Kidney (tissue), 14 donors: ENCODE results near the gene IL32. TPM values are rescaled to one million over a fixed set of nuclear protein-coding genes. Genes with fewer than 3 reads are reported as not detected.

ENCODE experiments used
- DNase-seq, 5 donors: peaks; one replicate each; pipeline ENCODE4 v3.0.0-alpha.2; 2013 to 2020
- FAIRE-seq: peaks from 2 replicates; lab custom pipeline; 2012; peaks lifted over from hg19 to GRCh38; lab: Jason Lieb, UNC
- H3K27ac ChIP-seq, 2 donors: one replicate each; pipeline ENCODE4 v1.7.0; 2013; ENCODE audit warnings: low read depth in 2 of 2, low read length in 2 of 2, inconsistent platforms in 1 of 2
- H3K27me3 ChIP-seq: one replicate; pipeline ENCODE4 v1.7.1; 2013; ENCODE audit warnings: low read length, inconsistent platforms; ENCODE audit not compliant: control insufficient read depth, insufficient read depth
- H3K36me3 ChIP-seq, 3 donors: one replicate each; pipeline versions ENCODE4 v1.7.0 to v1.7.1; 2013; ENCODE audit warnings: low read length in 3 of 3, control low read depth in 1 of 3, inconsistent platforms in 1 of 3; ENCODE audit not compliant: insufficient read depth in 3 of 3, control insufficient read depth in 2 of 3
- H3K4me1 ChIP-seq, 3 donors: one replicate each; pipeline versions ENCODE4 v1.7.0 to v1.7.1; 2013; ENCODE audit warnings: low read length in 3 of 3, inconsistent platforms in 1 of 3, low read depth in 1 of 3; ENCODE audit not compliant: control insufficient read depth in 2 of 3, insufficient read depth in 2 of 3
- H3K4me3 ChIP-seq, 3 donors: one replicate each; pipeline versions ENCODE4 v1.7.0 to v1.8.1; 2013; ENCODE audit warnings: low read length in 3 of 3, control low read depth in 1 of 3, inconsistent platforms in 1 of 3
- H3K9ac ChIP-seq, 3 donors: one replicate each; pipeline versions ENCODE4 v1.7.0 to v1.7.1; 2013; ENCODE audit warnings: low read length in 3 of 3, control low read depth in 1 of 3, inconsistent platforms in 1 of 3
- H3K9me3 ChIP-seq, 3 donors: one replicate each; pipeline versions ENCODE4 v1.7.0 to v1.7.1; 2013; ENCODE audit warnings: low read length in 3 of 3, control low read depth in 1 of 3, inconsistent platforms in 1 of 3; ENCODE audit not compliant: control insufficient read depth in 2 of 3, insufficient read depth in 1 of 3
- intact Hi-C: fragments of 100-400 bp; cut with DNase I; formaldehyde crosslinking; loops from one replicate; pipeline ENCODE4 v1.11.1; 2022
- polyA plus RNA-seq: library from polyadenylated mRNA; stranded (reverse); fragments of 350-450 nt; fragmentation: Illumina TruSeq; extraction: RNeasy Lipid Tissue Mini Kit (QIAGEN cat#74804); gene quantifications from one replicate; pipeline ENCODE4 v1.2.3, GENCODE V29; 2014; ENCODE audit warnings: low read depth, low replicate concordance; ENCODE audit not compliant: insufficient read depth
- total RNA-seq: library from RNA; stranded (reverse); fragmentation: NEBNext Ultra II Directional; extraction: Animal tissue kit (Norgen Biotek cat#: 25700); gene quantifications from one replicate; pipeline ENCODE4 v1.2.1, GENCODE V29; 2021
- TF ChIP-seq, protein P1 (sequence below): IDR thresholded peaks from 3 replicates; pipeline ENCODE4 v1.5.1; 2012; ENCODE audit warnings: mild to moderate bottlenecking, moderate library complexity, borderline replicate concordance; ENCODE audit not compliant: insufficient read depth; ENCODE audit errors: extremely low read depth
- donor health status: control.
- donor health status: control.
- donor health status: control.
- donor health status: control.
- donor health status: control.
- donor health status: DM: yes; HTN: yes; CAD: no.
- donor health status: Normal renal cell carcinoma (clear cell type).

IL32 gene
- total and polyA plus RNA-seq, 2 donors from 2014 or later, result 181 to 495 TPM

DNA sequence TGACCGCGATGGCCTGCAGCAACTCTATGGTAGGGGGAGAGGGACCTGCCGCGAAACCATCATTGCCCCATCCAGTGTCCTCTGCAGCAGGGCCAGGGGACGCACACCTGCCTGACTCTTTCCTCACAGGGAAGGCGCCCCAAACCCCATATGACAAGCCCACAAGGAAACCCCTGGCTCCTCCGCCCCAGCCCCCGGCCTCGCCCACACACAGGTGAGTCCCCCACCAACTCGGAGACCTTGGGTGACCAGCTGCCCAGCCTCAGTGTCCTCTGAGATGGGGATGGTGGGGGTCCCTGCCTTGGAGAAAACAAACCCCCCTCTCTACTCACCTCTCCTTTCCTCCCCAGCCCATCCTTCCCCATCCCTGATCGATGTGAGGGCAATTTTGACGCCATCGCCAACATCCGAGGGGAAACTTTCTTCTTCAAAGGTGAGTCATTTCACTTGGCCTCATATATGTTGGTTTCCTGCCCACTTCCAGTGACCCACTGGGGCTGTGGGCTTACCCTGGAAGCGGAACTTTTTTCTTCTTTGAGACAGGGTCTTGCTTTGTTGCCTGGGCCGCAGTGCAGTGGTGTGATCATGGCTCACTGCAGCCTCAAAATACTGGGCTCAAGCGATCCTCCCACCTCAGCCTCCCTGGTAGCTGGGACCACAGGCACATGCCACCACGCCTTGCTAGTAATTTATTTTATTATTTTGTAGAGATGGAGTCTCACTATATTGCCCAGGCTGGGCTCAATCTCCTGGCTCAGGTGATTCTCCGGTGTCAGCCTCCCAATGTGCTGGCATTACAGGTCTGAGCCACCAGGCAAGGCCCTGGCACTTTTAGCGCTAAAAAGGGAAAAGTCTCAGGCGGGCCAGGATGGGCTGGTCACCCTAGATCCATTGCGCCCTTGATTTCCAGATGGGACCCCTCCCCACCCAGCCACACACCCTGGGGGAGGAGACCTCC, 8.0 kb upstream of the IL32 start:
- no peak overlapping the region for H3K27ac ChIP-seq

DNA sequence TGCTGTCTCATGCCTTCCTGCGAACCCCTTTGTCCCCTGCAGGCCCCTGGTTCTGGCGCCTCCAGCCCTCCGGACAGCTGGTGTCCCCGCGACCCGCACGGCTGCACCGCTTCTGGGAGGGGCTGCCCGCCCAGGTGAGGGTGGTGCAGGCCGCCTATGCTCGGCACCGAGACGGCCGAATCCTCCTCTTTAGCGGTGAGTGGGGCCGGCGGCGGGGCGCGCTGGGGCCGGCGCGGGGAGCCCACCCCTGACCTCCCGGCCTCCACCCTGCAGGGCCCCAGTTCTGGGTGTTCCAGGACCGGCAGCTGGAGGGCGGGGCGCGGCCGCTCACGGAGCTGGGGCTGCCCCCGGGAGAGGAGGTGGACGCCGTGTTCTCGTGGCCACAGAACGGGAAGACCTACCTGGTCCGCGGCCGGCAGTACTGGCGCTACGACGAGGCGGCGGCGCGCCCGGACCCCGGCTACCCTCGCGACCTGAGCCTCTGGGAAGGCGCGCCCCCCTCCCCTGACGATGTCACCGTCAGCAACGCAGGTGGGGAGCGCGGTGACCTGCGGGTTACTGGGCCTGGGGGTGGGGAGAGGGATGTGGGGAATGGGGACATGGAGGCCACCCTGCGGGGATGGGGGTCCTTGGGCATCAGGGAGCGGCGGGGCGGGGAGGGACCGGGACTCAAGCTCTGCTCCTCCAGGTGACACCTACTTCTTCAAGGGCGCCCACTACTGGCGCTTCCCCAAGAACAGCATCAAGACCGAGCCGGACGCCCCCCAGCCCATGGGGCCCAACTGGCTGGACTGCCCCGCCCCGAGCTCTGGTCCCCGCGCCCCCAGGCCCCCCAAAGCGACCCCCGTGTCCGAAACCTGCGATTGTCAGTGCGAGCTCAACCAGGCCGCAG, 7.1 kb upstream of the IL32 start:
- DNase-seq, result peak; percentile 62 to 88 (median 71)
- intact Hi-C loops, result no loop called here
- no peaks in the 10 kb centered on the region for H3K9me3 ChIP-seq
- peak overlapping the region in 1 of 2 donors; percentile 24 for H3K27ac ChIP-seq
- no peak for FAIRE-seq
- TF ChIP-seq, protein P1, sequence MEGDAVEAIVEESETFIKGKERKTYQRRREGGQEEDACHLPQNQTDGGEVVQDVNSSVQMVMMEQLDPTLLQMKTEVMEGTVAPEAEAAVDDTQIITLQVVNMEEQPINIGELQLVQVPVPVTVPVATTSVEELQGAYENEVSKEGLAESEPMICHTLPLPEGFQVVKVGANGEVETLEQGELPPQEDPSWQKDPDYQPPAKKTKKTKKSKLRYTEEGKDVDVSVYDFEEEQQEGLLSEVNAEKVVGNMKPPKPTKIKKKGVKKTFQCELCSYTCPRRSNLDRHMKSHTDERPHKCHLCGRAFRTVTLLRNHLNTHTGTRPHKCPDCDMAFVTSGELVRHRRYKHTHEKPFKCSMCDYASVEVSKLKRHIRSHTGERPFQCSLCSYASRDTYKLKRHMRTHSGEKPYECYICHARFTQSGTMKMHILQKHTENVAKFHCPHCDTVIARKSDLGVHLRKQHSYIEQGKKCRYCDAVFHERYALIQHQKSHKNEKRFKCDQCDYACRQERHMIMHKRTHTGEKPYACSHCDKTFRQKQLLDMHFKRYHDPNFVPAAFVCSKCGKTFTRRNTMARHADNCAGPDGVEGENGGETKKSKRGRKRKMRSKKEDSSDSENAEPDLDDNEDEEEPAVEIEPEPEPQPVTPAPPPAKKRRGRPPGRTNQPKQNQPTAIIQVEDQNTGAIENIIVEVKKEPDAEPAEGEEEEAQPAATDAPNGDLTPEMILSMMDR, result peak; percentile 5
- peak overlapping the region in 2 of 3 donors; percentile 49 to 55 for H3K9ac ChIP-seq
- H3K36me3 ChIP-seq, result no peaks in the 10 kb centered on the region
- H3K27me3 ChIP-seq, result no peaks in the 10 kb centered on the region
- H3K4me1 ChIP-seq, result peaks cover 0 to 7% (median 3%) of the 10 kb centered on the region in 3 donors
- H3K4me3 ChIP-seq, result peak overlapping the region; percentile 36 to 65 (median 49)

More for the DNA sequence above, 8.0 kb upstream of the IL32 start:
- Histone ChIP-seq H3K27me3 (no peaks in the 10 kb centered on the region), H3K9me3 (no peaks in the 10 kb centered on the region), H3K4me1 (peaks cover 0 to 7% (median 3%) of the 10 kb centered on the region in 3 donors), H3K36me3 (no peaks in the 10 kb centered on the region), H3K4me3 (no peak overlapping the region), H3K9ac (no peak overlapping the region)
- FAIRE-seq (no peak), DNase-seq (peak in 2 of 5 donors; percentile 48 to 78)
- TF ChIP-seq, protein P1, result no peak
- intact Hi-C loops, result no loop called here

DNA sequence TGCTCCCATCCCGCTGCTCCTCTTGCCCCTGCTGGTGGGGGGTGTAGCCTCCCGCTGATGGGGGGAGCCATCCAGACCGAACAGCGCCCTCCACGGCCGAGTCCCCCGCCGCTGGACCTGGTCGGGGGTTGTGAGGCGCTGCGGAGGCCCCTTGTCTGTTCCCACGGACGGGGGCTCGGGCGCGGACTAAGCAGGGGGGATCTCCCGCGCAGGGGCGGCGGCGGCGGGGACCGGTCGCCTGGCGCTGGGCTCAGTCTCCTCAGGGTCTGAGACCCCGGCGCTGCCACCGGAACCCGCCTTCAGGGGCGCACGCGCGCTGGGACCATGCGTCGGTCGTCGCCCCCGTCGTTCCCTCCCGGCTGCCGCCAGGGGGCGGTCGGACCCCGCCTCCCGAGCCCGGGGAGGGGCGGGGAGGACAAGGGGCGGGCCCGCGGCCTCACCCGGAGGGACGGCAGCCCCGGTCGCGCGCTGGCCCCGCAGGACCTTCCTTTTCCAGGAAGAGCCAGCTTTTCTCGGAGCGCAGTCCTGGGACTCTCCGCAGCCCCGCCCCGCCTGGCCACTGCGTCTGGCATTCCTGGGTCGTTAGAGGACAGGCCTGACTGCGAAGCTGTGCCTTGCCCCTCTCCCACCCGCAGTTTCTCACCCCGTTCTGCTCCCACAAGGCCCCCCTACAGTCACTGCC, 6.3 kb upstream of the IL32 start:
- H3K9me3 ChIP-seq, result no peaks in the 10 kb centered on the region
- FAIRE-seq (no peak), DNase-seq (peak; percentile 91 to 98 (median 94))
- H3K27ac ChIP-seq, result peak overlapping the region; percentile 77 to 84
- no peaks in the 10 kb centered on the region for H3K36me3 ChIP-seq
- no peaks in the 10 kb centered on the region for H3K27me3 ChIP-seq
- intact Hi-C loops, result no loop called here
- H3K4me3 ChIP-seq, result peak overlapping the region; percentile 45 to 65 (median 49)
- H3K9ac ChIP-seq, result peak overlapping the region; percentile 21 to 83 (median 49)
- H3K4me1 ChIP-seq, result peaks cover 0 to 7% (median 3%) of the 10 kb centered on the region in 3 donors
- TF ChIP-seq, protein P1, result peak; percentile 94
